ENCODE results near the gene SYT7. TPM values are rescaled to one million over a fixed set of nuclear protein-coding genes. Genes with fewer than 3 reads are reported as not detected.

The SYT7 gene
- total RNA-seq, 4 donors from 2014 or later: 1.3 to 4.2 (median 1.8) TPM

GRCh38 chr11:61515686-61516085, 65.2 kb downstream of the SYT7 start:
- no peaks in the 10 kb centered on the region for H3K36me3 ChIP-seq
- TF ChIP-seq CTCF (IDR thresholded peaks at IDR 0.05): no peak
- TF ChIP-seq POLR2A (IDR thresholded peaks at IDR 0.05; ENCODE audit: low read depth): no peak
- no peak for TF ChIP-seq POLR2AphosphoS5 (IDR thresholded peaks at IDR 0.05)
- no peak for TF ChIP-seq EP300 (IDR thresholded peaks at IDR 0.05)
- no peak overlapping the region for H3K4me3 ChIP-seq
- H3K4me1 ChIP-seq: peaks cover 5 to 15% (median 13%) of the 10 kb centered on the region in 4 donors
- H3K27me3 ChIP-seq: peaks cover 0 to 52% (median 13%) of the 10 kb centered on the region in 4 donors
- H3K9me3 ChIP-seq: no peaks in the 10 kb centered on the region
- 71% methylated on average over 10 of the region's 10 CpGs for WGBS
- intact Hi-C loops (cut with DNase I): loop anchor here (2.0 kb wide), 2 partner anchors 39 to 69 kb away; no protein-coding TSS in a partner anchor
- DNase-seq (ENCODE audit: extremely low spot score): no peak
- H3K27ac ChIP-seq (replicated peaks in 1 of 4): no peak overlapping the region

GRCh38 chr11:61514050-61514917, 66.6 kb downstream of the SYT7 start:
- intact Hi-C loops (cut with DNase I): no loop called here
- 86% methylated on average over 10 of the region's 11 CpGs for WGBS
- Histone ChIP-seq H3K9me3 (no peaks in the 10 kb centered on the region), H3K36me3 (no peaks in the 10 kb centered on the region), H3K4me1 (peaks cover 9 to 25% (median 22%) of the 10 kb centered on the region in 4 donors), H3K27ac (replicated peaks in 1 of 4) (no peak overlapping the region), H3K4me3 (no peak overlapping the region), H3K27me3 (peaks cover 0 to 66% (median 25%) of the 10 kb centered on the region in 4 donors)
- TF ChIP-seq POLR2A (IDR thresholded peaks at IDR 0.05; ENCODE audit: low read depth) (no peak), CTCF (IDR thresholded peaks at IDR 0.05) (no peak), EP300 (IDR thresholded peaks at IDR 0.05) (no peak), POLR2AphosphoS5 (IDR thresholded peaks at IDR 0.05) (no peak)
- no peak for DNase-seq (ENCODE audit: extremely low spot score)

- Histone ChIP-seq H3K4me3 (no peak overlapping the region), H3K27ac (replicated peaks in 1 of 4) (no peak overlapping the region), H3K36me3 (no peaks in the 10 kb centered on the region), H3K9me3 (no peaks in the 10 kb centered on the region), H3K27me3 (peaks cover 0 to 73% (median 28%) of the 10 kb centered on the region in 4 donors), H3K4me1 (peaks cover 16 to 34% (median 32%) of the 10 kb centered on the region in 4 donors)
- intact Hi-C loops (cut with DNase I): no loop called here
- DNase-seq (ENCODE audit: extremely low spot score): no peak
- WGBS: 92% methylated on average over 11 of the region's 11 CpGs
- TF ChIP-seq POLR2AphosphoS5 (IDR thresholded peaks at IDR 0.05) (no peak), CTCF (IDR thresholded peaks at IDR 0.05) (no peak), POLR2A (IDR thresholded peaks at IDR 0.05; ENCODE audit: low read depth) (no peak), EP300 (IDR thresholded peaks at IDR 0.05) (no peak)
Observed at GRCh38 chr11:61513143-61513765, 67.6 kb downstream of the SYT7 start.

- H3K9me3 ChIP-seq: no peaks in the 10 kb centered on the region
- WGBS: 76% methylated on average over 4 of the region's 4 CpGs
- H3K27me3 ChIP-seq: peaks cover 4 to 73% (median 36%) of the 10 kb centered on the region in 4 donors
- no peaks in the 10 kb centered on the region for H3K36me3 ChIP-seq
- intact Hi-C loops (cut with DNase I): no loop called here
- H3K27ac ChIP-seq (replicated peaks in 1 of 4): no peak overlapping the region
- peaks cover 18 to 39% (median 37%) of the 10 kb centered on the region in 4 donors for H3K4me1 ChIP-seq
- TF ChIP-seq POLR2A (IDR thresholded peaks at IDR 0.05; ENCODE audit: low read depth): no peak
- TF ChIP-seq POLR2AphosphoS5 (IDR thresholded peaks at IDR 0.05): no peak
- no peak for TF ChIP-seq EP300 (IDR thresholded peaks at IDR 0.05)
- TF ChIP-seq CTCF (IDR thresholded peaks at IDR 0.05): no peak
- H3K4me3 ChIP-seq: no peak overlapping the region
- no peak for DNase-seq (ENCODE audit: extremely low spot score)
Observed at GRCh38 chr11:61512435-61512834, 68.4 kb downstream of the SYT7 start.

Data from esophagus muscularis mucosa (tissue), 4 donors.